Measurements from ENCODE around the gene NDUFB2. TPM values are rescaled to one million over a fixed set of nuclear protein-coding genes. Genes with fewer than 3 reads are reported as not detected.

NDUFB2 gene
- total and polyA plus RNA-seq, 2 of the 13 experiments (the other 11 are each of a cell fraction or from before 2014, with no cell fraction given) = 206 to 221 TPM

DNA sequence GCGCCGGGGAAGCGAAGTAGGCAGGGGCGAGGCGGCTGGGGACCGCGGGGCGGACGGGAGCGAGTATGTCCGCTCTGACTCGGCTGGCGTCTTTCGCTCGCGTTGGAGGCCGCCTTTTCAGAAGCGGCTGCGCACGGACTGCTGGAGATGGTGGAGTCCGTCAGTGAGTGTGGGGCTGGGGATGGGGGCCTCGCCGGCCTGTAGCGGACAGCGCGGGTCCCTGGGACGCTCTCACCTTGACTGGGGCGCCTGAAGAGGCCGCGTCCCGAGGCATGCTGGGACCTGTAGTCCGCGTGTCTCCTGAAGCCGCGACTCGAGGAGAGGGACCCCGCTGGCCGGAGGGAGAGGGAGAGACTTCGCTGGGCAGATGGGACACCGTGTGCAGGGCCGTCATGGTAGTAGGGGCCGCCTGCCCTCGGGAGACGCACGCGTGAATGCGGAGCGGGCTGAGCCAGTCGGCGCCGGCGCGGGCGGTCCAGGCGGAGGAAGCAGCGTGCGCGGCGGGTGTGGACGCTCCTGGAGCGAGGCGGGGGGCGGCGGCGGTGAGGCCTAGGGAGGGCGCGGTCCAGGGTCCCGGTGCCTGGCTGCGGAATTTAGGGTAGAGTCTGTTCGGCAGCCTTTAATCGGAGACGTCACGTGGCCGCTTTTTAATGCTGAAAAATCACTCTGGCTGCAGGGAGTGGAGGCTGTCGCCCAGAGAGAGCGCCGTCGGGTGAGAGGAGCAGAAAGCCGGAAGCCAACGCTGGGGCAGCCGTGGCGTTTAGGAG lies at the start of gene NDUFB2 (continued):
- TF ChIP-seq, protein P1, sequence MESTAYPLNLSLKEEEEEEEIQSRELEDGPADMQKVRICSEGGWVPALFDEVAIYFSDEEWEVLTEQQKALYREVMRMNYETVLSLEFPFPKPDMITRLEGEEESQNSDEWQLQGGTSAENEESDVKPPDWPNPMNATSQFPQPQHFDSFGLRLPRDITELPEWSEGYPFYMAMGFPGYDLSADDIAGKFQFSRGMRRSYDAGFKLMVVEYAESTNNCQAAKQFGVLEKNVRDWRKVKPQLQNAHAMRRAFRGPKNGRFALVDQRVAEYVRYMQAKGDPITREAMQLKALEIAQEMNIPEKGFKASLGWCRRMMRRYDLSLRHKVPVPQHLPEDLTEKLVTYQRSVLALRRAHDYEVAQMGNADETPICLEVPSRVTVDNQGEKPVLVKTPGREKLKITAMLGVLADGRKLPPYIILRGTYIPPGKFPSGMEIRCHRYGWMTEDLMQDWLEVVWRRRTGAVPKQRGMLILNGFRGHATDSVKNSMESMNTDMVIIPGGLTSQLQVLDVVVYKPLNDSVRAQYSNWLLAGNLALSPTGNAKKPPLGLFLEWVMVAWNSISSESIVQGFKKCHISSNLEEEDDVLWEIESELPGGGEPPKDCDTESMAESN (CRISPR knock-in tag; conservative IDR thresholded peaks at IDR 0.05) = peak; percentile 85; the same call in 1 of the 2 replicates
- TF ChIP-seq, protein P2, sequence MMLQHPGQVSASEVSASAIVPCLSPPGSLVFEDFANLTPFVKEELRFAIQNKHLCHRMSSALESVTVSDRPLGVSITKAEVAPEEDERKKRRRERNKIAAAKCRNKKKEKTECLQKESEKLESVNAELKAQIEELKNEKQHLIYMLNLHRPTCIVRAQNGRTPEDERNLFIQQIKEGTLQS (CRISPR knock-in tag; IDR thresholded peaks at IDR 0.05) = no peak
- TF ChIP-seq, protein P3, sequence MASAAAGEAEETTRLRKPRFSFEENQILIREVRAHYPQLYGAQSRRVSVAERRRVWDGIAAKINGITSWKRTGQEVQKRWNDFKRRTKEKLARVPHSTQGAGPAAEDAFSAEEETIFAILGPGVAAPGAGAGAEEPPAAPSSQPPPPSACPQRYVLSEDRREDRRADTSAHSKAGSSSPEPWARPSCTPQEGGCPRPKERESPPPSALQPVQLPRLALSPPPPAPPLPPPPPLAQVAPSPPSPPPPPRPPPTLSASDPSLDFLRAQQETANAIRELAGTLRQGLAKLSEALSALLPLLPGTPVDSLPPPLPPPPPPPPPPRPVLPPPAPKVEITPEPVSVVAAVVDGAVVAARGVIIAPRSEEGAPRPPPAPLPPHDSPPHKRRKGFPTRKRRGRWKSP (CRISPR knock-in tag; IDR thresholded peaks at IDR 0.05) = peak; percentile 74; the same call in 1 of the 2 replicates
- no peak; the same call in 1 of the 2 replicates for TF ChIP-seq ZNF879 (CRISPR knock-in tag; IDR thresholded peaks at IDR 0.05)
- no peak for TF ChIP-seq PRMT3 (CRISPR knock-in tag; IDR thresholded peaks at IDR 0.05; ENCODE audit: borderline replicate concordance, low read depth)
- no peak for TF ChIP-seq KAT2B (IDR thresholded peaks at IDR 0.05; ENCODE audit: borderline replicate concordance, low read depth, low read length)
- peak; percentile 96 for TF ChIP-seq ZNF143 (CRISPR knock-in tag; IDR thresholded peaks at IDR 0.05)
- TF ChIP-seq GATAD2A (CRISPR knock-in tag; IDR thresholded peaks at IDR 0.05) = peak; percentile 25; the same call in 1 of the 2 replicates
- no peak; the same call in 1 of the 2 replicates for TF ChIP-seq SAFB2 (CRISPR knock-in tag; IDR thresholded peaks at IDR 0.05; ENCODE audit: borderline replicate concordance, low read depth)
- TF ChIP-seq SIN3A (IDR thresholded peaks at IDR 0.05; ENCODE audit: borderline replicate concordance, low read depth, low read length) = 0 out of 2 replicates have a peak, but pooled peaks have one; percentile 35
- no peak; the same call in 1 of the 2 replicates for TF ChIP-seq KAT7 (CRISPR knock-in tag; IDR thresholded peaks at IDR 0.05; ENCODE audit: borderline replicate concordance)
- TF ChIP-seq, protein P4, sequence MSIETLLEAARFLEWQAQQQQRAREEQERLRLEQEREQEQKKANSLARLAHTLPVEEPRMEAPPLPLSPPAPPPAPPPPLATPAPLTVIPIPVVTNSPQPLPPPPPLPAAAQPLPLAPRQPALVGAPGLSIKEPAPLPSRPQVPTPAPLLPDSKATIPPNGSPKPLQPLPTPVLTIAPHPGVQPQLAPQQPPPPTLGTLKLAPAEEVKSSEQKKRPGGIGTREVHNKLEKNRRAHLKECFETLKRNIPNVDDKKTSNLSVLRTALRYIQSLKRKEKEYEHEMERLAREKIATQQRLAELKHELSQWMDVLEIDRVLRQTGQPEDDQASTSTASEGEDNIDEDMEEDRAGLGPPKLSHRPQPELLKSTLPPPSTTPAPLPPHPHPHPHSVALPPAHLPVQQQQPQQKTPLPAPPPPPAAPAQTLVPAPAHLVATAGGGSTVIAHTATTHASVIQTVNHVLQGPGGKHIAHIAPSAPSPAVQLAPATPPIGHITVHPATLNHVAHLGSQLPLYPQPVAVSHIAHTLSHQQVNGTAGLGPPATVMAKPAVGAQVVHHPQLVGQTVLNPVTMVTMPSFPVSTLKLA (IDR thresholded peaks at IDR 0.05) = peak; percentile 6
- no peak; the same call in 1 of the 2 replicates for TF ChIP-seq ZNF136 (CRISPR knock-in tag; IDR thresholded peaks at IDR 0.05; ENCODE audit: low read depth)
- TF ChIP-seq NBN (conservative IDR thresholded peaks at IDR 0.05) = no peak
- TF ChIP-seq NFATC3 (CRISPR knock-in tag; IDR thresholded peaks at IDR 0.05) = no peak
- no peak for TF ChIP-seq SCMH1 (CRISPR knock-in tag; IDR thresholded peaks at IDR 0.05; ENCODE audit: borderline replicate concordance)
- TF ChIP-seq, protein P5, sequence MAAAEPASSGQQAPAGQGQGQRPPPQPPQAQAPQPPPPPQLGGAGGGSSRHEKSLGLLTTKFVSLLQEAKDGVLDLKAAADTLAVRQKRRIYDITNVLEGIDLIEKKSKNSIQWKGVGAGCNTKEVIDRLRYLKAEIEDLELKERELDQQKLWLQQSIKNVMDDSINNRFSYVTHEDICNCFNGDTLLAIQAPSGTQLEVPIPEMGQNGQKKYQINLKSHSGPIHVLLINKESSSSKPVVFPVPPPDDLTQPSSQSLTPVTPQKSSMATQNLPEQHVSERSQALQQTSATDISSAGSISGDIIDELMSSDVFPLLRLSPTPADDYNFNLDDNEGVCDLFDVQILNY (CRISPR knock-in tag; conservative IDR thresholded peaks at IDR 0.05) = peak; percentile 40
- TF ChIP-seq ETV5 (CRISPR knock-in tag; IDR thresholded peaks at IDR 0.05; ENCODE audit: borderline replicate concordance) = peak; percentile 54
- TF ChIP-seq AGO1 (IDR thresholded peaks at IDR 0.05; ENCODE audit: low read depth, low read length, poor library complexity, severe bottlenecking) = no peak
- TF ChIP-seq, protein P6, sequence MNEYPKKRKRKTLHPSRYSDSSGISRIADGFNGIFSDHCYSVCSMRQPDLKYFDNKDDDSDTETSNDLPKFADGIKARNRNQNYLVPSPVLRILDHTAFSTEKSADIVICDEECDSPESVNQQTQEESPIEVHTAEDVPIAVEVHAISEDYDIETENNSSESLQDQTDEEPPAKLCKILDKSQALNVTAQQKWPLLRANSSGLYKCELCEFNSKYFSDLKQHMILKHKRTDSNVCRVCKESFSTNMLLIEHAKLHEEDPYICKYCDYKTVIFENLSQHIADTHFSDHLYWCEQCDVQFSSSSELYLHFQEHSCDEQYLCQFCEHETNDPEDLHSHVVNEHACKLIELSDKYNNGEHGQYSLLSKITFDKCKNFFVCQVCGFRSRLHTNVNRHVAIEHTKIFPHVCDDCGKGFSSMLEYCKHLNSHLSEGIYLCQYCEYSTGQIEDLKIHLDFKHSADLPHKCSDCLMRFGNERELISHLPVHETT (CRISPR knock-in tag; conservative IDR thresholded peaks at IDR 0.05) = no peak
- TF ChIP-seq, protein P7, sequence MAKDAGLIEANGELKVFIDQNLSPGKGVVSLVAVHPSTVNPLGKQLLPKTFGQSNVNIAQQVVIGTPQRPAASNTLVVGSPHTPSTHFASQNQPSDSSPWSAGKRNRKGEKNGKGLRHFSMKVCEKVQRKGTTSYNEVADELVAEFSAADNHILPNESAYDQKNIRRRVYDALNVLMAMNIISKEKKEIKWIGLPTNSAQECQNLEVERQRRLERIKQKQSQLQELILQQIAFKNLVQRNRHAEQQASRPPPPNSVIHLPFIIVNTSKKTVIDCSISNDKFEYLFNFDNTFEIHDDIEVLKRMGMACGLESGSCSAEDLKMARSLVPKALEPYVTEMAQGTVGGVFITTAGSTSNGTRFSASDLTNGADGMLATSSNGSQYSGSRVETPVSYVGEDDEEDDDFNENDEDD (CRISPR knock-in tag; IDR thresholded peaks at IDR 0.05; ENCODE audit: borderline replicate concordance) = peak; percentile 71; the same call in 1 of the 2 replicates
